Common myeloid progenitor, CD34-positive (primary cell): Measurements from ENCODE around the gene GNAS-AS1.

Source experiments
- CTCF ChIA-PET: fragments of 350-600 bp; sonication (Branson Sonifier 250); formaldehyde crosslinking; loops from one replicate; lab custom pipeline; 2021; ENCODE audit warnings: antibody characterized with exemption; lab: Charles Lee
- POLR2A ChIA-PET: fragments of 350-600 bp; sonication (Branson Sonifier 250); formaldehyde crosslinking; loops from one replicate; lab custom pipeline; 2021; ENCODE audit warnings: antibody characterized with exemption; lab: Charles Lee
- DNase-seq, 3 donors: peaks; one replicate each; pipeline versions ENCODE4 v3.0.0 to v3.0.0-alpha.2; 2013
- H3K27ac ChIP-seq, 2 experiments: 1 replicate in 1 of 2; 2 replicates in 1 of 2; pipeline ENCODE4 v1.7.0; 2013; ENCODE audit warnings: inconsistent platforms in 2 of 2, low read length in 2 of 2, mild to moderate bottlenecking in 2 of 2, low read depth in 1 of 2, moderate library complexity in 1 of 2; ENCODE audit not compliant: severe bottlenecking in 2 of 2, insufficient read depth in 1 of 2, poor library complexity in 1 of 2
- H3K27me3 ChIP-seq, 5 experiments: replicated peaks in 2 of 5; 1 replicate in 3 of 5; 2 replicates in 2 of 5; pipeline versions ENCODE4 v1.6.1 to v1.7.0; 2013; ENCODE audit warnings: low read length in 4 of 5, mild to moderate bottlenecking in 2 of 5, moderate library complexity in 2 of 5, inconsistent platforms in 1 of 5; ENCODE audit not compliant: insufficient read depth in 5 of 5, control insufficient read depth in 4 of 5
- H3K36me3 ChIP-seq, 4 experiments: 1 replicate in 2 of 4; 2 replicates in 2 of 4; pipeline versions ENCODE4 v1.6.1 to v1.7.0; 2013; ENCODE audit warnings: low read length in 3 of 4, control low read depth in 1 of 4, mild to moderate bottlenecking in 1 of 4; ENCODE audit not compliant: control insufficient read depth in 4 of 4, insufficient read depth in 4 of 4
- H3K4me1 ChIP-seq, 4 experiments: 1 replicate in 3 of 4; 2 replicates in 1 of 4; pipeline versions ENCODE4 v1.6.1 to v1.7.1; 2013; ENCODE audit warnings: low read length in 3 of 4, mild to moderate bottlenecking in 3 of 4, control low read depth in 1 of 4, inconsistent platforms in 1 of 4, moderate library complexity in 1 of 4; ENCODE audit not compliant: control insufficient read depth in 4 of 4, insufficient read depth in 4 of 4; ENCODE audit errors: control extremely low read depth in 1 of 4
- H3K4me3 ChIP-seq, 7 experiments: 1 replicate in 4 of 7; 2 replicates in 3 of 7; pipeline versions ENCODE4 v1.5.1 to v1.7.0; 2013; ENCODE audit warnings: mild to moderate bottlenecking in 7 of 7, low read length in 6 of 7, moderate library complexity in 6 of 7, inconsistent platforms in 2 of 7, low read depth in 2 of 7, control low read depth in 1 of 7; ENCODE audit not compliant: insufficient read depth in 4 of 7, control insufficient read depth in 1 of 7; ENCODE audit errors: extremely low read depth in 1 of 7
- H3K9me3 ChIP-seq, 5 experiments: 1 replicate in 4 of 5; 2 replicates in 1 of 5; pipeline versions ENCODE4 v1.6.1 to v1.7.1; 2013; ENCODE audit warnings: low read length in 4 of 5, mild to moderate bottlenecking in 2 of 5, inconsistent platforms in 1 of 5, low read depth in 1 of 5, moderate library complexity in 1 of 5; ENCODE audit not compliant: control insufficient read depth in 4 of 5, insufficient read depth in 2 of 5; ENCODE audit errors: control extremely low read depth in 1 of 5
- WGBS: methylation state at CpG from one replicate; pipeline ENCODE4 v1.1.5; 2013; ENCODE audit not compliant: insufficient coverage; 5-methylcytosine and 5-hydroxymethylcytosine counted together

GNAS-AS1 gene

DNA sequence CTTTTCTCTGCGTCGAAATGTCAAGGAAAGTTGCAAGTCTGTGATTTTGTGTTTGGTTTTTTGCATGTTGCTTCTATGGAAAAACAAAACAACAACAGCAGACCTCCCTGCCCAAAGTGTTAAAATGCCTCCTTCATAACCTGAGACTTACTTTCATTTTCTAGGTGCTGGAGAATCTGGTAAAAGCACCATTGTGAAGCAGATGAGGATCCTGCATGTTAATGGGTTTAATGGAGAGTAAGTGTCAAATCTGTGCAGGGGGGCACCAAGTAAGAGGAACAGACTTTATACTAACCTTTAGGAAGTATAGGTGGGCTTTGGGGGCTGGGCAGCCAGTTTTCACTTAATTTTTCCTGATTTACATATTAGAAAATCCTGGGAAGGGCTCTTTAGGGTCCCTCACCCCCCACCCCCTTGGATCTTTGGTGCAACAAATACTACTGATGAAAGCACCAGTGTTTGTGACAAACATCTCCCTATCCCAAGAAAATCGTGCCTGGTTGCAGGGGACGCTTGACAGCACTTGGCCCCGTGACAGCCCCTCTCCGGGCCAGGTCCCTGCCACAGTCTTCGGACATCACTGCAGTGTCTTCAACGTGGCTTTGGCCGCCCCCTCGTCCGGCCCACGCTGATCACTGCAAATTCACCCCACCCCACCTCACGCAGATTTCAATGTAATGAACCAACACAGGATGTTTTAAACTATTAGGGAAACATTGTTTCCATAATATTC is 44.9 kb upstream of the GNAS-AS1 start:
- peaks cover 29 to 51% (median 42%) of the 10 kb centered on the region in 4 experiments for H3K4me1 ChIP-seq
- H3K4me3 ChIP-seq, result peak overlapping the region in 3 of 7 experiments; percentile 36 to 53 (median 41)
- no peaks in the 10 kb centered on the region for H3K9me3 ChIP-seq
- H3K36me3 ChIP-seq, result peaks cover 14 to 51% (median 25%) of the 10 kb centered on the region in 4 experiments
- DNase-seq, result no peak
- H3K27ac ChIP-seq, result peak overlapping the region in 1 of 2 experiments; percentile 14
- WGBS, result 71% methylated on average over 2 of the region's 13 CpGs
- POLR2A ChIA-PET, result no interaction called here
- CTCF ChIA-PET, result interaction anchor here (1.3 kb wide), 1 partner anchor 12 kb away, joined by 4 read pairs; no protein-coding TSS in a partner anchor
- H3K27me3 ChIP-seq, result no peaks in the 10 kb centered on the region

DNA sequence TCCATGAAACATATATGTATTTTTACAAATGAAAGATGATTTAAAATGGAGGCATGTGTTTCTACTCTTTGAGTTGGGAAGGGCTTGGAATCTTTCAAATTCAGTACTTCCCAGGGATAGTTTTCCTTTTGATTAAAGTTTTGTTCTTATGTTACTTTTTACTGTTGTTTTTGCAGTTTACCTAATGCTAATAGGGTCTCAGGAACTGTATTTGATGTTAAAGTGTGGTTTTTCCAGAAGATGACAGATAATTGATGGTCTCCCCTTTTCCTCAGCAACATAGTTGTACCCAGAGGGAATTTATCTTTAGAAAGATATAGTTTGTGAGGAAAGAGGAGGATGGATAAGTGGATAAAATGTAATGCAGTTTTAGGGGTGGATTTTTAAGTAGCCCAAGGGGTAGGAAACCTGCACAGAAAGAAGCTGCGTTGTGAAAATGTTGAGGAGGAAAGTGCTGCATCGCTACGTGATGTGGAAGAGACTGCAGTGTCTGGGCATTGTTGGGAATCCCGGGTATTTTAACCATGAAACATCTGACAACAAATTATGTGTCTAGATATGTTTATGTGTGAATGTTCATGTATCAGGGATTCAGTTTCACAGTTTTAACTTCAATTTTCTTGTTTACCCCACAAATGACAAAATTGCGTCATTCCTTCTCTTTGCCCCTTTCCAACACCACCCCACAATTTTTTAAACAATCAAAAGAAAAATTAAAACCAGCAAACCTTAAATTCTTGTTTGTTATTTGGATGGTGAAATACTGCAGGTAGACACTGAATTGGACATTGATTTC is 44.1 kb upstream of the GNAS-AS1 start:
- POLR2A ChIA-PET, result no interaction called here
- no peak for DNase-seq
- peaks cover 29 to 59% (median 47%) of the 10 kb centered on the region in 4 experiments for H3K4me1 ChIP-seq
- no peaks in the 10 kb centered on the region for H3K27me3 ChIP-seq
- CTCF ChIA-PET, result interaction anchor here (1.3 kb wide), 1 partner anchor 13 kb away, joined by 4 read pairs; no protein-coding TSS in a partner anchor
- H3K4me3 ChIP-seq, result peak overlapping the region in 3 of 7 experiments; percentile 36 to 53 (median 41)
- H3K27ac ChIP-seq, result peak overlapping the region; percentile 1 to 46
- WGBS, result 39% methylated on average over 3 of the region's 5 CpGs
- no peaks in the 10 kb centered on the region for H3K9me3 ChIP-seq
- peaks cover 10 to 44% (median 20%) of the 10 kb centered on the region in 4 experiments for H3K36me3 ChIP-seq

DNA sequence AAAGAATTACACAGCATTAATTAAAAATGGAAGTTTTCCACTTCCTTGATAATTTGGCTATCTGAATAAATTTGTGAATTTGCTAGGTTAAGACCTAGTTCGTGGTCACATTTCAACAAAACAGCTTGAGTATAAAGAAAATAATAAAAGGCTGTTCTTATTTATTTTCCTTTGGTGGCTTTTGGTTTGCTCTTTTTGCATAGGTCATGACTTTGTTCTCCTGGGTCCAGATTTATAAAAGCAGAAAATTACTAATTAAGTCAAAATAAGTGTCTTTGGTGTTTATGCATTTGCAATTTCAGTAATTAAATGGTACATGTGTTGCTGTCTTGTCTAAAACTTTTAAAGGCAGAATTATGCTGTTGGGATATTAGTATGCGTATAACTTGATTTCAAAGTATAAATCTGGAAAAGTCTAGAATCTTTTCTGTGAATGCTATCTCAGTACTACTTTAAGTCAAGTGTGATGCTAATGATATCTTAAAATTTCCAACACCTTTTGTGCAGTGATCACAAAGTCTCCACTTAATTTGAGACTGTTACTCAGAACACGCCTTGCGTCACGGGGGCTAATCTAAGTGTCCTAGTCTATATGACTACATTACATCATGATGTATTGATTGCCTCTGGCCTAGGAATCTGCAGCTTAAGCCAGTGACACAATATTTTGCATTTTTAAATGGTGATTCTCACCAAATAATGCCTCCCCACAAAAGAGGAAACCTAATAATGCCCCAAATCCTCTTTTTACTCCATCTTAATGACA is 42.8 kb upstream of the GNAS-AS1 start:
- peak overlapping the region in 1 of 2 experiments; percentile 97 for H3K27ac ChIP-seq
- ChIA-PET CTCF (interaction anchor here (0.6 kb wide), 1 partner anchor 44 kb away, joined by 3 read pairs; no protein-coding TSS in a partner anchor), POLR2A (no interaction called here)
- H3K4me1 ChIP-seq, result peaks cover 29 to 60% (median 48%) of the 10 kb centered on the region in 4 experiments
- no peaks in the 10 kb centered on the region for H3K9me3 ChIP-seq
- H3K27me3 ChIP-seq, result no peaks in the 10 kb centered on the region
- no CpG with 5 or more reads among the region's 5 CpGs for WGBS
- no peak for DNase-seq
- H3K4me3 ChIP-seq, result peak overlapping the region in 5 of 7 experiments; percentile 73 to 88 (median 78)
- H3K36me3 ChIP-seq, result peaks cover 9 to 31% (median 12%) of the 10 kb centered on the region in 4 experiments

DNA sequence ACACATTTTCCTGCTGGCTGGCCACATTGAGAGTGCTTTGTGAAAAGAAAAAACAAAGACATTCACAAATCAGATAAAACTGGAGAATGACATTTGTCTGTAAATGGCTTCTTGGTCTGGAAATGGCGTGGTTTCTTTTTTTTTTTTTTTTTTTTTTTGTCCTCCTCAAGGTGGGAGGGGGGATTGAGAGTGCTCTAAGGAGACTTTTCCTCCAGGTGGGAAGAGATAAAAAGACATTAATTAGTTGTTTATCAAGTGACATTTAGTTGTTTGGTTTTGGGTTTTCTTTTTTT is 42.2 kb upstream of the GNAS-AS1 start:
- POLR2A ChIA-PET, result no interaction called here
- Histone ChIP-seq H3K27me3 (no peaks in the 10 kb centered on the region), H3K4me1 (peaks cover 31 to 65% (median 53%) of the 10 kb centered on the region in 4 experiments), H3K9me3 (no peaks in the 10 kb centered on the region), H3K36me3 (peaks cover 3 to 26% (median 10%) of the 10 kb centered on the region in 4 experiments), H3K4me3 (peak overlapping the region in 6 of 7 experiments; percentile 73 to 88 (median 79)), H3K27ac (peak overlapping the region; percentile 64 to 97)
- CTCF ChIA-PET, result no interaction called here
- 0% methylated on average over 1 of the region's 1 CpG for WGBS
- peak in 2 of 3 donors; percentile 36 to 43 for DNase-seq

DNA sequence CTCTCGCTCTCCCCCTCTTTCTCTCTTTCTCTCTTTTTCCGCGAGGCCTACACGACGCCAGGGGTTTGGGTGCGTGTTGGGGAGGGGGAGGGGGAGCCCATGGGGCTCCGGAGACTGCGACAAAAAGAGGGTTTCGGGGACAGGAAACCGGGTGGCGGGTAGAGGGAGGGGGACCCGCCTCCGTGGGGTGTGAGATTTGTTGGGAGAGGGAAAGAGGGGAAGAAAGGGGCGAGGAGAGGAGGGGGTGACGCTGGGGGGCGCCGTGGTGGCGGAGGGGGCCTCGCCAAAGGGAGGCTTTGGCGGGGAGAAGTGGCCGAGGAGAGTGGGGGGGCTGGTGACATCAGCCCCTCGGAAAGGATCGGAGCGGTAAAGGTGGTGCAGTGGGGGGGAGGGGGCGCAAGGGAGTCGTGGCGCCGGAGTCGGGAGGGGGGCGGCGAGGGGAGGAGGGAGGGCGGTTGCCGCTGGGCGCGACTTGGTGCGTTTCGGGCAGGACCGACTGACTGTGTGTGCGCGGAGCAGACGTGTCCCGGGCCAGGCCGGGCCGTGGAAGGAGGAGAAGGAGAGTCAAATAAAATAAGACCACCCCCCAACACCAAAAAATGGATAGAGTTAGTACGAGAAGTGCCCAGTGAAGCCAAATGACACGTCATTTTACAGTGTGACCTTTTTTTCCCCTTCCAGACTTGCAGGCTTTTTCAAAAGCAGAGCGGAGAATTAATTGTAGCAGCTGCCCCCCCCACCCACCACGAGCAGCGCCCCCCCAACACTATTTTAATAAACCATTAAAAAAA is 41.6 kb upstream of the GNAS-AS1 start:
- peak overlapping the region; percentile 87 to 97 for H3K27ac ChIP-seq
- H3K4me1 ChIP-seq, result peaks cover 28 to 62% (median 54%) of the 10 kb centered on the region in 4 experiments
- peaks cover 3 to 21% (median 10%) of the 10 kb centered on the region in 4 experiments for H3K36me3 ChIP-seq
- peak; percentile 81 to 93 (median 91) for DNase-seq
- CTCF ChIA-PET, result no interaction called here
- H3K27me3 ChIP-seq, result no peaks in the 10 kb centered on the region
- peak overlapping the region; percentile 55 to 88 (median 78) for H3K4me3 ChIP-seq
- WGBS, result 0% methylated on average over 3 of the region's 49 CpGs
- POLR2A ChIA-PET, result interaction anchor here (1.9 kb wide), 2 partner anchors 15 to 140 kb away, joined by 9 to 11 read pairs; partner anchors contain the start of gene ATP5F1E
- H3K9me3 ChIP-seq, result no peaks in the 10 kb centered on the region

DNA sequence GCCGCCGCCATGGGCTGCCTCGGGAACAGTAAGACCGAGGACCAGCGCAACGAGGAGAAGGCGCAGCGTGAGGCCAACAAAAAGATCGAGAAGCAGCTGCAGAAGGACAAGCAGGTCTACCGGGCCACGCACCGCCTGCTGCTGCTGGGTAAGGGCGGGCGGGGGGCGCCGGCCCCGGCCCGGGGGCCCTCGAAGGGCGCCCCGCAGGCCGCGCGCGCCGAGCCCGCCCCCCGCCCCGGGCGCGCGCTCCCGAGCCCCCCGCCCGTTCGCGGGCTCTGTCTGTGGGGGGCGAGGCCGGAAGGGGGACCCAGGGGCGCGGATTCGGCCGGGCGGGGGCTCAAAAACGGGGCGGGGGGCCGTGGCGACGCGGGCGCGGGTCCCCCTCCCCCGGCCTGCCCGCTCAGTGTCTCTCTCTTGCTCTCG is 41.0 kb upstream of the GNAS-AS1 start:
- H3K4me3 ChIP-seq, result peak overlapping the region; percentile 55 to 88 (median 78)
- CTCF ChIA-PET, result no interaction called here
- POLR2A ChIA-PET, result interaction anchor here (1.9 kb wide), 2 partner anchors 15 to 140 kb away, joined by 9 to 11 read pairs; partner anchors contain the start of gene ATP5F1E
- H3K36me3 ChIP-seq, result peaks cover 3 to 15% (median 6%) of the 10 kb centered on the region in 4 experiments
- WGBS, result 0% methylated on average over 28 of the region's 55 CpGs
- H3K27ac ChIP-seq, result peak overlapping the region; percentile 87 to 97
- H3K4me1 ChIP-seq, result peaks cover 28 to 57% (median 49%) of the 10 kb centered on the region in 4 experiments
- H3K27me3 ChIP-seq, result no peaks in the 10 kb centered on the region
- peak in 2 of 3 donors; percentile 58 to 64 for DNase-seq
- no peaks in the 10 kb centered on the region for H3K9me3 ChIP-seq
